HG03095 (cell line): ENCODE results near the gene ADGRL4.

Experiments used
- ATAC-seq: cut with Tn5 transposase; IDR thresholded peaks from one replicate; pipeline ENCODE4 v1.9.1; 2021; ENCODE audit warnings: moderate library complexity; ENCODE audit not compliant: unreplicated experiment

ADGRL4 gene

DNA sequence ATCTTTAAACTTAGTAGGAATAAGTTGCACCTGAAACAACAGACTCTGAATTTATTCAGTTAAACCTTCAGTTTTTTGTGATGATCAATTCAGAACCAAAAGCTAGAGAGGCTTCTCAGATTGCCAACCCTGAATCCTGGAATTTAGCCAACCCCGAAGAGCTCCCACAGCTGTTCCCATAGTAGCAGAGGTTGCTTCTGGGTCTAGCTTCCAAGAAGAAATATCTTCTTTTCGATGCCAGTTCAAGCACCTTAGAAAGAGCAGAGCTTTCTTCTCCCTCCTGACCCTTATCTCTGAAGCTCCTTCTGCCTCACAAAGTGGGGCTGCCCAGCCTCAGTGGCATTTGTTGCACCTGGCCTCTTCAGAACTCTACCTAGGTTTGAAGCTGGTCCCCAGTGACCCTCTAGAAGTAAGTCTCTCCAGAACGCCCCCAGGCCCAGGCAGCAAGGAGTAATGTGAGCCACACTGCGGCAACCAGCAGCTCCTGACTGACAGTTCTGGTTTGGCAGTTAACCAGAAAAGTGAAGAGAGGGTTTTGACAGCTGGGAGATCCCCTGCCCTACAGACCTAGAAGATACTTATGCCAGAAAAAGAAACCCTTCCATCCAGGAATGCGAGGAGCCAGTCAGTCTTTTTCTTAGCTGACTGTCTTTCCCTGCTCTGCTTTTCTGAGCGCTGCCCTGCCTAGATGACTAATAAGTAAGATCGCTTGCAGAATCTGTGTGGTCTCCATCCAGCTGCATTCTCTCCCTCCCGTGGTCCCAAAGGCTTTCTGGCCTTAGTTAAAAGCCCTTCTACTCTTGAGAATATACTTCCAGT lies 165.9 kb downstream of the ADGRL4 start:
- ATAC-seq: no peak
